ENCODE data around the gene DAZL.

- TF ChIP-seq CTCF (IDR thresholded peaks at IDR 0.05) (no peak), POLR2AphosphoS5 (IDR thresholded peaks at IDR 0.05) (no peak)
Measured at GRCh38 chr3:16614033-16615031, 9.1 kb upstream of the DAZL start.

Data from stomach (tissue), 4 donors.